ENCODE results near the gene HYAL1.
A peak's percentile ranks its signal among the peaks of the same experiment; 100 is the strongest.

HYAL1 gene

DNA sequence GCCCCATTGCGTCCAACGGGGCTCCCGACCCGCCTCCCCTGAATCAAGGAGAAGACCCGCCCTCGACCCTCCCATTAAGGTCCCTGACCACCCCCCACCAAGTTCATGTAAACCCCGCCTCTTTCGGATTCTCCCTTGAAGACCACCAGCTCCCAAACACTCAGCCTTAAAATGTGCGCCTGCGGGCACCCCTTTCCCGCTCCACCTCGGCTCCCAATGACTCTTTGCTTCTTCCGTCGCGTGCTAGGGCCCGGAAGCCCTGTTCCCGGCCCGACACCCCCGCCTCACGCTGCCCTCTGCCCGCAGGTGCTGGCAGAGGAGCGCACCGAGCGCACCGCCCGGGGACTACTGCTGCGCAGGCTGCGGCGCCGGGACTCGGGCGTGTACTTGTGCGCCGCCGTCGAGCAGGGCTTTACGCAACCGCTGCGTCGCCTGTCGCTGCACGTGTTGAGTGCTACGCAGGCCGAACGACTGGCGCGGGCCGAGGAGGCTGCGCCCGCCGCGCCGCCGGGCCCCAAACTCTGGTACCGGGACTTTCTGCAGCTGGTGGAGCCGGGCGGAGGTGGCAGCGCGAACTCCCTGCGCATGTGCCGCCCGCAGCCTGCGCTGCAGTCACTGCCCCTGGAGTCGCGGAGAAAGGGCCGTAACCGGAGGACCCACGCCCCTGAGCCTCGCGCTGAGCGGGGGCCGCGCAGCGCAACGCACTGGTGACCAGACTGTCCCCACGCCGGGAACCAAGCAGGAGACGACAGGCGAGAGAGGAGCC, 27.2 kb downstream of the HYAL1 start:
- H4K8ac ChIP-seq (ENCODE audit: low read depth, low read length) = no peak overlapping the region
- H3K23ac ChIP-seq (ENCODE audit: low read length) = no peak overlapping the region
- H3K36me3 ChIP-seq (ENCODE audit: control insufficient read depth, insufficient read depth, low read length) = no peaks in the 10 kb centered on the region
- H3K79me2 ChIP-seq (ENCODE audit: control insufficient read depth, insufficient read depth, low read length) = no peaks in the 10 kb centered on the region
- H3K4me2 ChIP-seq (ENCODE audit: low read length) = no peak overlapping the region
- no peak overlapping the region for H3K27ac ChIP-seq (ENCODE audit: low read depth, low read length)
- no peak overlapping the region for H3K18ac ChIP-seq (ENCODE audit: low read length)
- no CpG with 5 or more reads among the region's 79 CpGs for WGBS (ENCODE audit: extremely low coverage, insufficient coverage, low lambda C conversion rate)
- H2BK5ac ChIP-seq (ENCODE audit: low read length) = no peak overlapping the region
- H3K4me3 ChIP-seq (ENCODE audit: low read length) = no peak overlapping the region
- no peak overlapping the region for H3K4ac ChIP-seq (ENCODE audit: low read depth, low read length)
- no peak overlapping the region for H2AK5ac ChIP-seq (ENCODE audit: low read length)
- peak overlapping the region; percentile 5 for H3K56ac ChIP-seq (ENCODE audit: low read length)
- peaks cover 3% of the 10 kb centered on the region for H3K4me1 ChIP-seq (ENCODE audit: control insufficient read depth, low read depth, low read length)
- no peak overlapping the region for H2BK120ac ChIP-seq (ENCODE audit: low read depth, low read length)
- H3K27me3 ChIP-seq (ENCODE audit: insufficient read depth, low read length, poor library complexity) = peaks cover 11% of the 10 kb centered on the region
- H2BK15ac ChIP-seq (replicated peaks; ENCODE audit: low read depth) = no peak overlapping the region
- H3K79me1 ChIP-seq (ENCODE audit: low read length) = no peaks in the 10 kb centered on the region
- H3K9ac ChIP-seq (ENCODE audit: low read length) = no peak overlapping the region
- H4K5ac ChIP-seq (ENCODE audit: low read length) = no peak overlapping the region
- no peak for DNase-seq

DNA sequence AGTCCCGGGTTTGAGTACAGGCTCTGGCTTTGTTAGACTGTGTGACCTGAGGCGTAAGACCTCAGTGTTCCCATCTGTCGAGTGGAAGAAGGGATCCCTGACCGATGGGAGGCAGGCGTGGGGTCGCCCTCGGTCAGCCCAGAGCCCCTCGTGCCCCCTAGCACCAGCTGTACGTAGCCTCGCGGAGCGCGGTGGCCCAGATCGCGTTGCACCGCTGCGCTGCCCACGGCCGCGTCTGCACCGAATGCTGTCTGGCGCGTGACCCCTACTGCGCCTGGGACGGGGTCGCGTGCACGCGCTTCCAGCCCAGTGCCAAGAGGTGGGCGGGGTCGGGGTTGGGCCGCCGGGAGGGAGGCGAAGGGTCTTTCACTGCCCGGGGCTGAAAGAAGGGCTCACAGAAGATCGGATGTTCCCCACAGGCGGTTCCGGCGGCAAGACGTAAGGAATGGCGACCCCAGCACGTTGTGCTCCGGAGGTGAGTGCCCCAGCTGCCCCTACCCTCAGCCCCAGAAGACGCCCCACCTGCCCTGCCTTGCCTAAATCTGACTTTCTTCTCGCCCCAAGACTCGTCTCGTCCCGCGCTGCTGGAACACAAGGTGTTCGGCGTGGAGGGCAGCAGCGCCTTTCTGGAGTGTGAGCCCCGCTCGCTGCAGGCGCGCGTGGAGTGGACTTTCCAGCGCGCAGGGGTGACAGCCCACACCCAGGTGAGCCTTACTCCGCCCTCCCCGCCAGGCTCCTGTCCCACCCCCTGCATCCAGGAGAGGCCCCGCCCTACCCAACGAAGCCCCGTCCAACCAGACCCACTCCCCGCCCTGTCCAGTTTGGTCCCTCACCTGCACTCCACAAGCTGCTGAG, 28.0 kb downstream of the HYAL1 start:
- no peak overlapping the region for H3K23ac ChIP-seq (ENCODE audit: low read length)
- no peak overlapping the region for H2BK5ac ChIP-seq (ENCODE audit: low read length)
- no peak overlapping the region for H3K4ac ChIP-seq (ENCODE audit: low read depth, low read length)
- H3K79me2 ChIP-seq (ENCODE audit: control insufficient read depth, insufficient read depth, low read length) = no peaks in the 10 kb centered on the region
- no peak overlapping the region for H2AK5ac ChIP-seq (ENCODE audit: low read length)
- H3K79me1 ChIP-seq (ENCODE audit: low read length) = no peaks in the 10 kb centered on the region
- no peak overlapping the region for H4K8ac ChIP-seq (ENCODE audit: low read depth, low read length)
- H3K27me3 ChIP-seq (ENCODE audit: insufficient read depth, low read length, poor library complexity) = peaks cover 11% of the 10 kb centered on the region
- DNase-seq = no peak
- H3K56ac ChIP-seq (ENCODE audit: low read length) = peak overlapping the region; percentile 45
- H3K27ac ChIP-seq (ENCODE audit: low read depth, low read length) = no peak overlapping the region
- no peaks in the 10 kb centered on the region for H3K36me3 ChIP-seq (ENCODE audit: control insufficient read depth, insufficient read depth, low read length)
- no CpG with 5 or more reads among the region's 65 CpGs for WGBS (ENCODE audit: extremely low coverage, insufficient coverage, low lambda C conversion rate)
- peaks cover 3% of the 10 kb centered on the region for H3K4me1 ChIP-seq (ENCODE audit: control insufficient read depth, low read depth, low read length)
- no peak overlapping the region for H3K4me3 ChIP-seq (ENCODE audit: low read length)
- H2BK120ac ChIP-seq (ENCODE audit: low read depth, low read length) = no peak overlapping the region
- no peak overlapping the region for H4K5ac ChIP-seq (ENCODE audit: low read length)
- peak overlapping the region; percentile 9 for H3K9ac ChIP-seq (ENCODE audit: low read length)
- no peak overlapping the region for H3K18ac ChIP-seq (ENCODE audit: low read length)
- H3K4me2 ChIP-seq (ENCODE audit: low read length) = peak overlapping the region; percentile 0
- no peak overlapping the region for H2BK15ac ChIP-seq (replicated peaks; ENCODE audit: low read depth)

GRCh38 chr3:50274371-50275104, 28.8 kb downstream of the HYAL1 start:
- WGBS (ENCODE audit: extremely low coverage, insufficient coverage, low lambda C conversion rate) = no CpG with 5 or more reads among the region's 26 CpGs
- Histone ChIP-seq H4K5ac (ENCODE audit: low read length) (no peak overlapping the region), H4K8ac (ENCODE audit: low read depth, low read length) (no peak overlapping the region), H3K4ac (ENCODE audit: low read depth, low read length) (no peak overlapping the region), H2BK15ac (replicated peaks; ENCODE audit: low read depth) (no peak overlapping the region), H3K18ac (ENCODE audit: low read length) (no peak overlapping the region), H3K27ac (ENCODE audit: low read depth, low read length) (no peak overlapping the region), H3K4me2 (ENCODE audit: low read length) (no peak overlapping the region), H3K36me3 (ENCODE audit: control insufficient read depth, insufficient read depth, low read length) (no peaks in the 10 kb centered on the region), H3K27me3 (ENCODE audit: insufficient read depth, low read length, poor library complexity) (peaks cover 11% of the 10 kb centered on the region), H3K23ac (ENCODE audit: low read length) (no peak overlapping the region), H3K9ac (ENCODE audit: low read length) (no peak overlapping the region), H3K4me3 (ENCODE audit: low read length) (no peak overlapping the region), H3K56ac (ENCODE audit: low read length) (no peak overlapping the region), H2BK120ac (ENCODE audit: low read depth, low read length) (no peak overlapping the region), H2AK5ac (ENCODE audit: low read length) (no peak overlapping the region), H2BK5ac (ENCODE audit: low read length) (no peak overlapping the region), H3K4me1 (ENCODE audit: control insufficient read depth, low read depth, low read length) (peaks cover 3% of the 10 kb centered on the region), H3K79me2 (ENCODE audit: control insufficient read depth, insufficient read depth, low read length) (no peaks in the 10 kb centered on the region), H3K79me1 (ENCODE audit: low read length) (no peaks in the 10 kb centered on the region)
- peak; percentile 90 for DNase-seq

DNA sequence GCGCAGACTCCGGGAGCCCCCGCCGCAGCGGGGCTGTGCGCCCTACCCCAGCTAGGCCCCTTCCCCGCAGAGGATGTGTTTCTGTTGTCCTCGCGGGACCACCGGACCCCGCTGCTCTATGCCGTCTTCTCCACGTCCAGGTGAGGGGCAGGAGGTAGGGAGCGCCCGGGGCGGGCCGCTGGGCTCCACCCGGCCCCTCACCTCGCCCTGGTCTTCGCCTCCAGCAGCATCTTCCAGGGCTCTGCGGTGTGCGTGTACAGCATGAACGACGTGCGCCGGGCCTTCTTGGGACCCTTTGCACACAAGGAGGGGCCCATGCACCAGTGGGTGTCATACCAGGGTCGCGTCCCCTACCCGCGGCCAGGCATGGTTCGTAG, 29.7 kb downstream of the HYAL1 start:
- peaks cover 11% of the 10 kb centered on the region for H3K27me3 ChIP-seq (ENCODE audit: insufficient read depth, low read length, poor library complexity)
- DNase-seq = no peak
- H3K79me2 ChIP-seq (ENCODE audit: control insufficient read depth, insufficient read depth, low read length) = no peaks in the 10 kb centered on the region
- no peak overlapping the region for H3K27ac ChIP-seq (ENCODE audit: low read depth, low read length)
- no peak overlapping the region for H4K8ac ChIP-seq (ENCODE audit: low read depth, low read length)
- H2BK120ac ChIP-seq (ENCODE audit: low read depth, low read length) = no peak overlapping the region
- no peak overlapping the region for H3K23ac ChIP-seq (ENCODE audit: low read length)
- no peak overlapping the region for H2AK5ac ChIP-seq (ENCODE audit: low read length)
- no peak overlapping the region for H3K9ac ChIP-seq (ENCODE audit: low read length)
- no CpG with 5 or more reads among the region's 31 CpGs for WGBS (ENCODE audit: extremely low coverage, insufficient coverage, low lambda C conversion rate)
- peak overlapping the region; percentile 25 for H3K56ac ChIP-seq (ENCODE audit: low read length)
- H3K79me1 ChIP-seq (ENCODE audit: low read length) = no peaks in the 10 kb centered on the region
- H3K4ac ChIP-seq (ENCODE audit: low read depth, low read length) = no peak overlapping the region
- no peak overlapping the region for H3K4me3 ChIP-seq (ENCODE audit: low read length)
- H4K5ac ChIP-seq (ENCODE audit: low read length) = no peak overlapping the region
- peaks cover 3% of the 10 kb centered on the region for H3K4me1 ChIP-seq (ENCODE audit: control insufficient read depth, low read depth, low read length)
- H3K4me2 ChIP-seq (ENCODE audit: low read length) = no peak overlapping the region
- H2BK5ac ChIP-seq (ENCODE audit: low read length) = no peak overlapping the region
- no peak overlapping the region for H2BK15ac ChIP-seq (replicated peaks; ENCODE audit: low read depth)
- no peaks in the 10 kb centered on the region for H3K36me3 ChIP-seq (ENCODE audit: control insufficient read depth, insufficient read depth, low read length)
- H3K18ac ChIP-seq (ENCODE audit: low read length) = no peak overlapping the region

DNA sequence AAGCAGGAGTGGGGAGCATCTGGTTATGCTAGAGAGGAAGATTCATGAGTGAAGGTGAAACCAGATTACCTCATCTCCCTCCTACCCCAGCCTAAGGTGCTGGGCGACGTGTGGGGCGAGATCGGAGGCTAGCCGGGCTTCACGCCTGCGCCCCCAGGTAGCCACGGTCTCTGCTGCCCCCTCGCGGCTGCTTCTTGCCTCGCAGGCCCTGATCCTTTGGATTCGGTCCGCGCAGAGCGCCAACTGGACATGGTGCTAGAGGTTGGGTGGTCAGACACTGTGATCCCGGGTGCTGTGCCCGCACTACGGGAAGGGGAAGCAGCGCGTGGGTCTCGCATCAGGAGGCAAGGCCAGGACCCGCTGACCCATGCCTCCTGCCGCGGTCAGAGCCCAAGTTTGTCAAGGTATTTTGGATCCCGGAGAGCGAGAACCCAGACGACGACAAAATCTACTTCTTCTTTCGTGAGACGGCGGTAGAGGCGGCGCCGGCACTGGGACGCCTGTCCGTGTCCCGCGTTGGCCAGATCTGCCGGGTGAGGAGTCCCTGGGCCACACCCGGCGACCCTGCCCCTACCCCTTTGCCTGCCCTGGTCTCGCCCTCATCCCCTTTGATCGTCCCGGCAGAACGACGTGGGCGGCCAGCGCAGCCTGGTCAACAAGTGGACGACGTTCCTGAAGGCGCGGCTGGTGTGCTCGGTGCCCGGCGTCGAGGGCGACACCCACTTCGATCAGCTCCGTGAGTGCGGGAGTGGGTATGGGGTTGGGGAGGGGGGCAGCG, 30.3 kb downstream of the HYAL1 start:
- no peaks in the 10 kb centered on the region for H3K36me3 ChIP-seq (ENCODE audit: control insufficient read depth, insufficient read depth, low read length)
- DNase-seq = peak; percentile 79
- no peak overlapping the region for H2BK15ac ChIP-seq (replicated peaks; ENCODE audit: low read depth)
- peak overlapping the region; percentile 68 for H3K9ac ChIP-seq (ENCODE audit: low read length)
- no peak overlapping the region for H3K23ac ChIP-seq (ENCODE audit: low read length)
- no peaks in the 10 kb centered on the region for H3K79me2 ChIP-seq (ENCODE audit: control insufficient read depth, insufficient read depth, low read length)
- no peak overlapping the region for H2BK5ac ChIP-seq (ENCODE audit: low read length)
- H4K8ac ChIP-seq (ENCODE audit: low read depth, low read length) = no peak overlapping the region
- H3K27ac ChIP-seq (ENCODE audit: low read depth, low read length) = no peak overlapping the region
- H3K4me3 ChIP-seq (ENCODE audit: low read length) = no peak overlapping the region
- H3K27me3 ChIP-seq (ENCODE audit: insufficient read depth, low read length, poor library complexity) = peaks cover 11% of the 10 kb centered on the region
- H2BK120ac ChIP-seq (ENCODE audit: low read depth, low read length) = no peak overlapping the region
- H4K5ac ChIP-seq (ENCODE audit: low read length) = no peak overlapping the region
- H3K56ac ChIP-seq (ENCODE audit: low read length) = peak overlapping the region; percentile 88
- H3K18ac ChIP-seq (ENCODE audit: low read length) = no peak overlapping the region
- no peaks in the 10 kb centered on the region for H3K79me1 ChIP-seq (ENCODE audit: low read length)
- H3K4me2 ChIP-seq (ENCODE audit: low read length) = peak overlapping the region; percentile 21
- no peak overlapping the region for H2AK5ac ChIP-seq (ENCODE audit: low read length)
- peaks cover 3% of the 10 kb centered on the region for H3K4me1 ChIP-seq (ENCODE audit: control insufficient read depth, low read depth, low read length)
- H3K4ac ChIP-seq (ENCODE audit: low read depth, low read length) = no peak overlapping the region
- WGBS (ENCODE audit: extremely low coverage, insufficient coverage, low lambda C conversion rate) = no CpG with 5 or more reads among the region's 61 CpGs

Data from mesendoderm (in vitro differentiated cells).